Measurements from ENCODE around the gene TMX2.

DNA sequence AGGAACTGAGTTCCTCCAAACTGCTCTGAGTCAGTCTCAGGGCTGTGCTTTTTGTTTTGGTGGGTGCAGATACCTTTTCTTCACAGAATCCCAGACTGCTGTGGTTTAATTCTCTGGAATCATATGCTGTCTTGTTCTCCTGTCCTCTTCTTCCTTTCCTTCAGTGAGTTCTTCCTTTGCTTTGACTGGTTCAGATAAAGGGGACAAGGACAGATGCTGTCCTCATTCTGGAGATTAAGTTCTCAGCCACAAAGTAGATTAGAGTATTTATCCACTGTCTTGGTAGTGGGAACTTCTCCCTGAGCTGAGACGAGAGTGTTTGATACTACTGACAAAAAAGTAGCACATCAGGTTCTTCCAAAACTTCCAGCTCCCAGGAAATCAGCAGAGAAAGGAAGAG, 31.2 kb upstream of the TMX2 start:
- TF ChIP-seq, protein P1, sequence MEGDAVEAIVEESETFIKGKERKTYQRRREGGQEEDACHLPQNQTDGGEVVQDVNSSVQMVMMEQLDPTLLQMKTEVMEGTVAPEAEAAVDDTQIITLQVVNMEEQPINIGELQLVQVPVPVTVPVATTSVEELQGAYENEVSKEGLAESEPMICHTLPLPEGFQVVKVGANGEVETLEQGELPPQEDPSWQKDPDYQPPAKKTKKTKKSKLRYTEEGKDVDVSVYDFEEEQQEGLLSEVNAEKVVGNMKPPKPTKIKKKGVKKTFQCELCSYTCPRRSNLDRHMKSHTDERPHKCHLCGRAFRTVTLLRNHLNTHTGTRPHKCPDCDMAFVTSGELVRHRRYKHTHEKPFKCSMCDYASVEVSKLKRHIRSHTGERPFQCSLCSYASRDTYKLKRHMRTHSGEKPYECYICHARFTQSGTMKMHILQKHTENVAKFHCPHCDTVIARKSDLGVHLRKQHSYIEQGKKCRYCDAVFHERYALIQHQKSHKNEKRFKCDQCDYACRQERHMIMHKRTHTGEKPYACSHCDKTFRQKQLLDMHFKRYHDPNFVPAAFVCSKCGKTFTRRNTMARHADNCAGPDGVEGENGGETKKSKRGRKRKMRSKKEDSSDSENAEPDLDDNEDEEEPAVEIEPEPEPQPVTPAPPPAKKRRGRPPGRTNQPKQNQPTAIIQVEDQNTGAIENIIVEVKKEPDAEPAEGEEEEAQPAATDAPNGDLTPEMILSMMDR (IDR thresholded peaks at IDR 0.05): no peak
- no peak for TF ChIP-seq POLR2A (IDR thresholded peaks at IDR 0.05)
- no peak for TF ChIP-seq EP300 (IDR thresholded peaks at IDR 0.05)
- no peak for TF ChIP-seq POLR2AphosphoS5 (IDR thresholded peaks at IDR 0.05)

All from gastroesophageal sphincter (tissue), 3 donors.